Measurements from ENCODE around the gene TMEM95.

- TF ChIP-seq CTCF (optimal IDR thresholded peaks at IDR 0.05 in 1 of 3, IDR thresholded peaks at IDR 0.05 in 1 of 3, conservative IDR thresholded peaks at IDR 0.05 in 1 of 3; ENCODE audit: extremely low read depth in 1 of 3, insufficient read depth in 2 of 3, low read length in 3 of 3) (no peak), EZH2 (IDR thresholded peaks at IDR 0.05; ENCODE audit: low read length) (no peak)
These were observed 1.8 kb downstream of the TMEM95 start for GRCh38 chr17:7356756-7357155.

All from keratinocyte (primary cell).